ENCODE results near the gene MAL.

The MAL gene

DNA sequence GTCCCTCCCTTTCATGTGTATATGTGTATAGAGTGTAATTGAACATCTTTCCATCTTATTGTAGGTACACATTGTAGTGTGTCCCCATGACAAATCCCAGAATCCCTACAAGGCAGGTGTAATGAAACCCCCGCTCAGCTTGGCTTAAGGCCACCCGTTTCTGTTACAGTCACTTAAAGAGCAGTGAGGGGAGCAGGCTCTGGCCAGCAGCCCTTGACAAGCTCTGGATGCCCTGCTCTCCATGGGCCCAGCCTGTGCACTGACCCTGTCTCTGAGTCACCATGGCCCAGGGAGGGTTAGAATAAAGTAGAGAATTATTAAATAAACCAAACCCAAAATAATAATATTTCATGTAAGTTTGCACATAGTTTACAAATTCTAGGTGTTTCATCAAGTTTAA is 17.2 kb upstream of the MAL start:
- ChIA-PET CTCF (interaction anchor here (2.6 kb wide), 1 partner anchor 14 kb away, joined by 8 read pairs; no protein-coding TSS in a partner anchor), POLR2A (no interaction called here)
- DNase-seq (ENCODE audit: extremely low spot score), result no peak
- TF ChIP-seq, protein P1, sequence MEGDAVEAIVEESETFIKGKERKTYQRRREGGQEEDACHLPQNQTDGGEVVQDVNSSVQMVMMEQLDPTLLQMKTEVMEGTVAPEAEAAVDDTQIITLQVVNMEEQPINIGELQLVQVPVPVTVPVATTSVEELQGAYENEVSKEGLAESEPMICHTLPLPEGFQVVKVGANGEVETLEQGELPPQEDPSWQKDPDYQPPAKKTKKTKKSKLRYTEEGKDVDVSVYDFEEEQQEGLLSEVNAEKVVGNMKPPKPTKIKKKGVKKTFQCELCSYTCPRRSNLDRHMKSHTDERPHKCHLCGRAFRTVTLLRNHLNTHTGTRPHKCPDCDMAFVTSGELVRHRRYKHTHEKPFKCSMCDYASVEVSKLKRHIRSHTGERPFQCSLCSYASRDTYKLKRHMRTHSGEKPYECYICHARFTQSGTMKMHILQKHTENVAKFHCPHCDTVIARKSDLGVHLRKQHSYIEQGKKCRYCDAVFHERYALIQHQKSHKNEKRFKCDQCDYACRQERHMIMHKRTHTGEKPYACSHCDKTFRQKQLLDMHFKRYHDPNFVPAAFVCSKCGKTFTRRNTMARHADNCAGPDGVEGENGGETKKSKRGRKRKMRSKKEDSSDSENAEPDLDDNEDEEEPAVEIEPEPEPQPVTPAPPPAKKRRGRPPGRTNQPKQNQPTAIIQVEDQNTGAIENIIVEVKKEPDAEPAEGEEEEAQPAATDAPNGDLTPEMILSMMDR (IDR thresholded peaks at IDR 0.05; ENCODE audit: control extremely low read depth, extremely low read depth, low read depth, missing control alignments), result no peak

DNA sequence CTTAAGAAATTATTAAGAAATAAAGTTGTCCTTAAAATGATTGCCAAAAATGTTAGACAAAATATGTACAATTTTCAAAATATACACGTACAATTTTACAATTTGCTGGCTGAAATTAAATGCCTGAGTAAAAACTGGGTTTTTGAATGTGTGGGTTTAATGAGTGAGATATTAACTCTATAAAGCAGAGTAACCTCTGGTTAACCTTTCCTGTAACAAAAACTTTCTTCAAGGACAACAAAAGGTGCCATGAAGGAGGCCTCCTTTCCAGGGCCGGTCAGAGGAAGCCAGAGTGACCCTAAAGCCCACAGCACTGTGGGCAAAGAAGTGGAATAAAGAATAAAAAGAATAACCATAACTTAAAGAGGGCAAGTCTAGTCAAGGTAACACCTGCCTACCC is 16.5 kb upstream of the MAL start:
- CTCF ChIA-PET, result interaction anchor here (1.4 to 2.6 kb wide), 2 partner anchors 13 to 23 kb away, joined by 4 to 8 read pairs; no protein-coding TSS in a partner anchor

DNA sequence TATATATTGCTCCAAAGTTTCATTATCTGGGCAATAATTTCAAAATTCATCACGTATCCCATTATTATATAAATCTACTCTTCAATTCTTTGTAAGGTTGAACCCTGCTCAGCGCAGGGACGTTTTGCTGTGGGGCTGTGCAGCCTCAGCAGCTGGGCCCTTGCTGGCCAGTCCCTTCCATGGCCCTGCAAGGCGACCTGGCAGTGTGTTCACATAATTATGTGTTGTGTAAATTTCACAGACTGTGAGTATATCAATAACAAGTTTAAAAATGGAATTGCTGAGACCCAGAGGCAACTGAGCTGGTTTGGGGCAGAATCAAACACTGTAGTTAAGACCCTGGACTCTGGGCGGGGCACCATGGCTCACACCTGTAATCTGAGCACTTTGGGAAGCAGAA is 16.1 kb upstream of the MAL start:
- DNase-seq (ENCODE audit: extremely low spot score), result no peak
- POLR2A ChIA-PET, result no interaction called here
- TF ChIP-seq, protein P1 (IDR thresholded peaks at IDR 0.05; ENCODE audit: control extremely low read depth, extremely low read depth, low read depth, missing control alignments), result no peak
- CTCF ChIA-PET, result interaction anchor here (1.4 to 2.6 kb wide), 2 partner anchors 13 to 23 kb away, joined by 4 to 8 read pairs; no protein-coding TSS in a partner anchor

More for the DNA sequence above, 16.5 kb upstream of the MAL start:
- no peak for DNase-seq (ENCODE audit: extremely low spot score)
- TF ChIP-seq, protein P1 (IDR thresholded peaks at IDR 0.05; ENCODE audit: control extremely low read depth, extremely low read depth, low read depth, missing control alignments), result no peak
- POLR2A ChIA-PET, result no interaction called here

DNA sequence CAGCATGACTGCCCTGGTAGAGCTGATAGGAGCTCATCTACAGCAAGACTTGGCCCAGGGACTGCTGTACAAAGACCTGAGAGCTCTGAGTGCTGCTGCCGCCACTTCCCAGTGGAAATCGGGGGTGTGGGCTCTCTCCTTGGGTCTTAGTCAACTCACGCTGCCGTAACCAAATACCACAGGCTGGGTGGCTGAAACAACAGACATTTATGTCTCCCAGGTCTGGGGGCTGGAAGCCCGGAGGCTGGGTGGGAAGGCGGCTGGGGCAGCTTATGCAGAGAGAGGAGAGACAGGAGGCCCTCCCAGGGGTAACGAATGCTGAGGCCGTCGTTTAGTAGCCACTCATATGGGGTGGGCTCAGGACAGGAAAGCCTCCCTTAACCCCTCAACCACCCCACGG is 15.4 kb upstream of the MAL start:
- no peak for DNase-seq (ENCODE audit: extremely low spot score)
- ChIA-PET CTCF (interaction anchor here (1.4 to 2.6 kb wide), 2 partner anchors 12 to 24 kb away, joined by 4 to 8 read pairs; no protein-coding TSS in a partner anchor), POLR2A (no interaction called here)
- TF ChIP-seq, protein P1 (IDR thresholded peaks at IDR 0.05; ENCODE audit: control extremely low read depth, extremely low read depth, low read depth, missing control alignments), result no peak

DNA sequence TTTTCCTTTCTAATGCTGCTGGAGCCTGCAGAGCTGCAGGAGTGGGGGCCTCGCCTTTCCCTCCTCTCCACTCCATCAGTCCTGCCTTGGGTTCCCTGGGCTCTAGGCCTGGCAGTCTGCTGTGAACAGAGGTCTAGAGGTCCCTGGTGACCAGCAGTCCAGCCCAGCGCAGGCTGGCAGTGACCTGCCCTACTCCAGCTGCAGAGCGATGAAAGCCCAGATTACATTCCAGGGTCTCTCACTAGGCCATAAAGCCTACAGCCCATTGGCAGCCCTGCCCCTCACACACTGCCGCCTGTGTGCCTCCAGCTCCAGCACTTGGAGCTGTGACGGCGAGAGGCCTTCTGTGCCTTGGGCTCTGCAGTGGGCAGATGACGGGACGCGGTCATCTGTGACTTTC is 14.8 kb upstream of the MAL start:
- ChIA-PET CTCF (interaction anchor here (1.0 to 2.6 kb wide), 3 partner anchors 12 to 43 kb away, joined by 3 to 8 read pairs (median 3); no protein-coding TSS in a partner anchor), POLR2A (no interaction called here)
- DNase-seq (ENCODE audit: extremely low spot score), result no peak
- TF ChIP-seq, protein P1 (IDR thresholded peaks at IDR 0.05; ENCODE audit: control extremely low read depth, extremely low read depth, low read depth, missing control alignments), result no peak

DNA sequence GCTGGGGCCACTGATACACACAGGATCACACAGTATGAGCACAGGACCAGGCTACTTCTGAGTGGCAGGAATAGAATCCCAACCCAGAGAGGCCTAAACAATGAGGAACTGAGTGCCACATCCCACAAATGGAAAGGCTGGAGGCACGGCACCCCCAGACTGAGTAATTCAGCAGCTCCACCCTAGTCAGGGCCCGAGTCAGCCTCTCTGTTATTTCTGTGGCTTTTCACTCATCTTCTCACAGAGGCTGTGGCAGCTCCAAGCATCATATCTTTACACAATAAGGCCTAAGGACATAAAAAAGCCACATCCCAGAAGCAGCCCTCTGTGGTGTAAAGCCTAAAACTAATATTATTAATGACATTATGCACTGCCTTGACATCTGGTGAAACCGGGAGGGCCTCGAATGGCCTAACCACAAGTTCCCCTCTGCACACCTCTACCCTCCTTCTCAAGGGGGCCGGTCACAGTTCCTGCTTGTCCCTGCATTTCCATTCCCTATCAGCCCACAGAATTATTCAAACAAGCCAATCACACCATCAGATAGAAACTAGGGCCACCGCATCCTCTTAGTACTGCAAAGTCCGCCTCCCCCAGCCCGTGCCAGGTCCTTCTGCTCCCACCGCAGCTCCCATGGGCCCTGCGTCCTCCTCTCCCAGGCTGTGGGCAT is 12.5 kb upstream of the MAL start:
- ChIA-PET CTCF (interaction anchor here (0.8 to 4.5 kb wide), 4 partner anchors 10 to 103 kb away, joined by 3 to 22 read pairs (median 8); no protein-coding TSS in a partner anchor), POLR2A (no interaction called here)
- TF ChIP-seq, protein P1 (IDR thresholded peaks at IDR 0.05; ENCODE audit: control extremely low read depth, extremely low read depth, low read depth, missing control alignments), result no peak
- no peak for DNase-seq (ENCODE audit: extremely low spot score)

Data from GM10248 (cell line).